ENCODE results near the gene GSTP1. TPM values are rescaled to one million over a fixed set of nuclear protein-coding genes. Genes with fewer than 3 reads are reported as not detected.
A peak's percentile ranks its signal among the peaks of the same experiment; 100 is the strongest.

The GSTP1 gene
- polyA plus RNA-seq, 1 donor (not counting 4 experiments of a cell fraction or from before 2014, with no cell fraction given), result 1,575 TPM

DNA sequence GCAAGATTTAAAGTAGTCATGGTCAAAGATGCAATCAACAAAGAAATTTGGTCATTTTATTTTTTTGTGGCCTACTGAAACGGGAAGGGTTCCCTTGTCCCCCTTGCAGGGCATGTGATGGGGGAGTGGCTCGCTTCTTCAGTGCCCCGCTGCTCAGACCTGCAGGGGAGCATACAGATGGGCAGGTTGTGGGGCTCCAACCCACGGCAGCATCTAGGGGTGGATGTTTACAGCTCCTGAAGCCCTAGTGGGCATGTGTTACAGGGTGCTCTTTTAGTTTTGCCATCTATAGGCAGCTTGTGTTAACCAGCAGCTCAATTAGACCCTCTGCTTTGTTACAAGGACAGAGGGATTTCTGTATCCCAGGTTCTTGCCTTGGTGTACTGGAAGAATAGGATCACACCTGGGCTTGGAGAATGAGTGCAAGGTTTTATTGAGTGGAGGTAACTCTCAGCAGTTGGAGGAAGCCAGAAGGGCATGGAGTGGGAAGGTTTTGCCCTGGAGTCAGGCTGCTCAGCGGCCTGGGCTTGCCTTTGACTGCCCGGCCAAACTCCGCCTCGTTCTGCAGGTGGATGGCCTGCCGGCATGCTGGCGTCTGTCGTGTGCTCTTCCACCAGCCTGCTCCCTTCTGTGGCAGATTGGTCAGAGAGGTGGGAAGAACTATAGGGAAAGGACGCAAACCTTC lies 9.4 kb downstream of the GSTP1 start:
- FAIRE-seq (peak; percentile 56), DNase-seq (ENCODE audit: low read depth, low spot score) (no peak)
- H4K20me1 ChIP-seq (ENCODE audit: control insufficient read depth, extremely low read depth, insufficient read depth, low read length), result no peaks in the 10 kb centered on the region
- peaks cover 2 to 3% of the 10 kb centered on the region in 2 experiments for H3K36me3 ChIP-seq (ENCODE audit: control insufficient read depth in 2 of 2, extremely low read depth in 1 of 2, insufficient read depth in 2 of 2, low read length in 2 of 2)
- peak overlapping the region; percentile 66 for H3K4me2 ChIP-seq (ENCODE audit: control insufficient read depth, extremely low read depth, insufficient read depth, low read depth, low read length)
- H3K9me1 ChIP-seq (ENCODE audit: control insufficient read depth, extremely low read depth, insufficient read depth, low read length), result no peaks in the 10 kb centered on the region
- H2AFZ ChIP-seq (ENCODE audit: control insufficient read depth, low read length), result peak overlapping the region; percentile 61
- dilution Hi-C loops (cut with MboI; ENCODE audit: extremely low pct_ligation_motif_present, low sequenced_read_pairs), result no loop called here
- no peaks in the 10 kb centered on the region for H3K9me3 ChIP-seq (ENCODE audit: control insufficient read depth, low read depth, low read length)
- H3K9ac ChIP-seq (ENCODE audit: control insufficient read depth, extremely low read depth, insufficient read depth, low read length), result no peak overlapping the region
- H3K27ac ChIP-seq (ENCODE audit: control insufficient read depth, insufficient read depth, low read length), result no peak overlapping the region
- H3K79me2 ChIP-seq (ENCODE audit: control insufficient read depth, insufficient read depth, low read length), result no peaks in the 10 kb centered on the region
- TF ChIP-seq, protein P1, sequence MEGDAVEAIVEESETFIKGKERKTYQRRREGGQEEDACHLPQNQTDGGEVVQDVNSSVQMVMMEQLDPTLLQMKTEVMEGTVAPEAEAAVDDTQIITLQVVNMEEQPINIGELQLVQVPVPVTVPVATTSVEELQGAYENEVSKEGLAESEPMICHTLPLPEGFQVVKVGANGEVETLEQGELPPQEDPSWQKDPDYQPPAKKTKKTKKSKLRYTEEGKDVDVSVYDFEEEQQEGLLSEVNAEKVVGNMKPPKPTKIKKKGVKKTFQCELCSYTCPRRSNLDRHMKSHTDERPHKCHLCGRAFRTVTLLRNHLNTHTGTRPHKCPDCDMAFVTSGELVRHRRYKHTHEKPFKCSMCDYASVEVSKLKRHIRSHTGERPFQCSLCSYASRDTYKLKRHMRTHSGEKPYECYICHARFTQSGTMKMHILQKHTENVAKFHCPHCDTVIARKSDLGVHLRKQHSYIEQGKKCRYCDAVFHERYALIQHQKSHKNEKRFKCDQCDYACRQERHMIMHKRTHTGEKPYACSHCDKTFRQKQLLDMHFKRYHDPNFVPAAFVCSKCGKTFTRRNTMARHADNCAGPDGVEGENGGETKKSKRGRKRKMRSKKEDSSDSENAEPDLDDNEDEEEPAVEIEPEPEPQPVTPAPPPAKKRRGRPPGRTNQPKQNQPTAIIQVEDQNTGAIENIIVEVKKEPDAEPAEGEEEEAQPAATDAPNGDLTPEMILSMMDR (optimal IDR thresholded peaks at IDR 0.05 in 1 of 3, IDR thresholded peaks at IDR 0.05 in 1 of 3, conservative IDR thresholded peaks at IDR 0.05 in 1 of 3; ENCODE audit: extremely low read depth in 1 of 3, insufficient read depth in 2 of 3, low read length in 3 of 3), result no peak
- no peak for TF ChIP-seq EZH2 (IDR thresholded peaks at IDR 0.05; ENCODE audit: low read length)
- no peak overlapping the region for H3K4me3 ChIP-seq (ENCODE audit: control insufficient read depth in 2 of 3, extremely low read depth in 1 of 3, insufficient read depth in 2 of 3, low read depth in 1 of 3, low read length in 3 of 3)
- no peaks in the 10 kb centered on the region for H3K27me3 ChIP-seq (ENCODE audit: control insufficient read depth, extremely low read depth, insufficient read depth, low read length)
- H3K4me1 ChIP-seq (ENCODE audit: control insufficient read depth, extremely low read depth, insufficient read depth, low read length), result peaks cover 13% of the 10 kb centered on the region

DNA sequence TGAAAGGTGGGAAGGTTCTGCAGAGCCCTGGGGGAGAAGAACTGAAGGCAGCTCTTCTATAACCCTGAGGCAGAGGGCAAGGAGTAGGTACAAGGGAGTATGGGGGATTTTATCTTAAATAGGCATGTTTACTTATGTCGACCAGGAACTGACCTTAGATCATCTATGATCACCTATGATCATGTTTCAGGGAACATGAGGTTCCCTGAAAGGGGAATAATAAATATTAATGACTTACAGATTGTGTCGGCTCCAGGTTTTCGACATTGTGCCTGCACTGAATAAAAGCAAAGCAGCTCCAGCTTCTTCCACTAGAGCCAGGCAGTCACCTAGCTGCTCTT lies 9.9 kb downstream of the GSTP1 start:
- no peak overlapping the region for H3K27ac ChIP-seq (ENCODE audit: control insufficient read depth, insufficient read depth, low read length)
- H3K9ac ChIP-seq (ENCODE audit: control insufficient read depth, extremely low read depth, insufficient read depth, low read length), result no peak overlapping the region
- no peak for TF ChIP-seq EZH2 (IDR thresholded peaks at IDR 0.05; ENCODE audit: low read length)
- TF ChIP-seq, protein P1 (optimal IDR thresholded peaks at IDR 0.05 in 1 of 3, IDR thresholded peaks at IDR 0.05 in 1 of 3, conservative IDR thresholded peaks at IDR 0.05 in 1 of 3; ENCODE audit: extremely low read depth in 1 of 3, insufficient read depth in 2 of 3, low read length in 3 of 3), result no peak
- DNase-seq (ENCODE audit: low read depth, low spot score) (no peak), FAIRE-seq (no peak)
- peak overlapping the region; percentile 66 for H3K4me2 ChIP-seq (ENCODE audit: control insufficient read depth, extremely low read depth, insufficient read depth, low read depth, low read length)
- H3K9me1 ChIP-seq (ENCODE audit: control insufficient read depth, extremely low read depth, insufficient read depth, low read length), result no peaks in the 10 kb centered on the region
- no peaks in the 10 kb centered on the region for H3K79me2 ChIP-seq (ENCODE audit: control insufficient read depth, insufficient read depth, low read length)
- H3K4me3 ChIP-seq (ENCODE audit: control insufficient read depth in 2 of 3, extremely low read depth in 1 of 3, insufficient read depth in 2 of 3, low read depth in 1 of 3, low read length in 3 of 3), result no peak overlapping the region
- peak overlapping the region; percentile 61 for H2AFZ ChIP-seq (ENCODE audit: control insufficient read depth, low read length)
- H3K27me3 ChIP-seq (ENCODE audit: control insufficient read depth, extremely low read depth, insufficient read depth, low read length), result no peaks in the 10 kb centered on the region
- dilution Hi-C loops (cut with MboI; ENCODE audit: extremely low pct_ligation_motif_present, low sequenced_read_pairs), result no loop called here
- H3K36me3 ChIP-seq (ENCODE audit: control insufficient read depth in 2 of 2, extremely low read depth in 1 of 2, insufficient read depth in 2 of 2, low read length in 2 of 2), result no peaks in the 10 kb centered on the region
- H3K9me3 ChIP-seq (ENCODE audit: control insufficient read depth, low read depth, low read length), result no peaks in the 10 kb centered on the region
- H3K4me1 ChIP-seq (ENCODE audit: control insufficient read depth, extremely low read depth, insufficient read depth, low read length), result peaks cover 13% of the 10 kb centered on the region
- H4K20me1 ChIP-seq (ENCODE audit: control insufficient read depth, extremely low read depth, insufficient read depth, low read length), result no peaks in the 10 kb centered on the region

All from keratinocyte (primary cell).